Globus pallidus (tissue), 1 donor: Measurements from ENCODE around the gene IFI27L2.

Experiments used
- DNase-seq: peaks from one replicate; pipeline ENCODE4 v3.0.0-alpha.2; 2015; ENCODE audit warnings: low spot score

Gene IFI27L2

GRCh38 chr14:94152676-94153075 lies 23.3 kb upstream of the IFI27L2 start:
- DNase-seq = no peak

- DNase-seq = no peak
Observed at GRCh38 chr14:94145902-94146527, 16.6 kb upstream of the IFI27L2 start.

DNA sequence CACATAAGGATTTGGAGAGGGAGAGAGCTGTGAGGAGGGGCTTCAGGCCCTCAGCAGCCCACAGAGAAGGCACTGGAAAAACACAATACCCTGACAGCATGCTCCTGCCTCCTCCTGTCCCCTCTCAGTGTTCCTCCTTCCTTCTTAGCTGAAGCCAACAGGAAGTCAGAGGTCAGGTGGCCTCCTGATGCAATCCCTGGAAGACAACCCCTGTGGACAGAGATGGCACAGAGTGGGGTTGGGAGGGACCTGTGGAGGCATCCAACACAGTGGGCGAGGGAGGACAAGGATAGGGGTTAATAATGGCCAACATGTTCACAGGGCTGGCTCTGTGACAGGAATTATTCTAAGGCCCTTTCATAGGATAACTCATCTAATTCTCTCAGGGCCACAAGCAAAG lies 15.4 kb upstream of the IFI27L2 start:
- no peak for DNase-seq

DNA sequence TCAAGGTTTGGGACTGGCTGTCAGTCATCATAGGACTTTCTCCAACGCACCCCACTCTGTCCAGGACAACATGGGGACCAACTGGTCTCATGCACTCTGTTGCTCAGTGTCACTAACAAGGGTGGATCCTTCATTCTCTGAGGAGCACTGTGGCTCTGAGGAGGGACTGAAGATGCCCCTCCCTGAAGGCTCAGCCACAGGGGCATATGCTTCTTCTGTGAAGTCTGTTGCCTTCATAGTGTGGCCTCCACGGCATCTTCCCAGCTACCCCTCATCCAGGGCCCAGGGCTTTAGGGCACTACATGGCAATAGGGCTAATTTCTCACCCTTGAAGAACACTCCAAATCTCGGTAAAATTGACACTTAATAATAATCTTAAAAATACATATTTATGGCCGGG lies 14.3 kb upstream of the IFI27L2 start:
- DNase-seq = no peak

- DNase-seq = no peak
Observed at GRCh38 chr14:94143239-94143638, 13.8 kb upstream of the IFI27L2 start.

DNA sequence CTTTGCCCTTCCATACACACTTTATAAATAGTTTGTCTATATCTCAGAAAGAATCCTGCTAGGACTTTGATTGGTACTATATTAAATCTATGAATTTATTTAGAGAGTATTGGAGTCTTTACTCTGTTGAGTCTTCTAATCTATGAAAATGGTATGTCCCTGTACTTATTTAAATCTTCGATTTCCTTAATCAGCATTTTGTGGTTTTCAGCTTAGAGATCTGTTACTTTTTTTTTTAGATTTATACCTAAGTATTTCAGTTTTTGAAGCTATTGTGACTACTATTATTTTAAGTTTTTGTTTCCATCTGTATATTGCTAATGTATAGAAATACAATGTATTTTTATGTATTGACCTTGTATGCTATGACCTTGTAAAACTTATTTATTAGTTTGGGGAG lies 13.4 kb upstream of the IFI27L2 start:
- no peak for DNase-seq

DNA sequence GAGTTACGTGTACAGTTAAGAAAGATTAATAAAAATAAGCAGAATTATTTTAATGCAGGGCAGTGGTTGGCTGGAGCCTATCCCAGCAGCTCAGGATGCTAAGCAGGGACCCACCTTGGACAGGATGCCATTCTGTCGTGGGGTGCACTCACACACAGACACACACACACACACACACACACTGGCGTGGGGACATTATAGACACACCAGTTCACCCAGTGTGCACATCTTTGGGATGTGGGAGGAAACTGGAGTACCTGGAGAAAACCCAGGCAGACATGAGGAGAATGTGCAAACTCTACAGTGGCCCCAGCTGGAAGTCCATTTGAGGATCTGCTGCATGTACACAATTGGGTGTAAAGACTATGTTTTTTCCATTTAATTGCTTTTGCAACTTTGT lies 12.8 kb upstream of the IFI27L2 start:
- DNase-seq = no peak

GRCh38 chr14:94139421-94139820 lies 10.0 kb upstream of the IFI27L2 start:
- DNase-seq = no peak

DNA sequence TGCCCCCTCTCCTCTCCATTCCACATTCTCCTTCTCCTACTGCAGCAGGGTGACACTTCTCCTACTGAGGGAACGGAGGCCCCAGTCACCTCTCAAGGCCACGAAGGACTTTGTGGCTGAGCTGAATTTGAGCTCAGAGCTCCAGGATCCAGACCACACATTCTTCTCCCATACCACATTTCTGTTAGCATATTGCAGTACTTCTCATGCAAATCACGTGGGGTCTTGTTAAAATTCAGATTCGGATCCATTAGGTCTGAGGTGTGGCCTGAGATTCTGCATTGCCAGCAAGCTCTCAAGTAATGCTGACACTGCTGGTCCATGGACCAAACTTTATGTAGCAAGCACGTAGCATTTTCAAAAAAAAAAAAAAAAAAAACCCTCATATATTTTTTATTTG lies 9.6 kb upstream of the IFI27L2 start:
- DNase-seq = no peak

DNA sequence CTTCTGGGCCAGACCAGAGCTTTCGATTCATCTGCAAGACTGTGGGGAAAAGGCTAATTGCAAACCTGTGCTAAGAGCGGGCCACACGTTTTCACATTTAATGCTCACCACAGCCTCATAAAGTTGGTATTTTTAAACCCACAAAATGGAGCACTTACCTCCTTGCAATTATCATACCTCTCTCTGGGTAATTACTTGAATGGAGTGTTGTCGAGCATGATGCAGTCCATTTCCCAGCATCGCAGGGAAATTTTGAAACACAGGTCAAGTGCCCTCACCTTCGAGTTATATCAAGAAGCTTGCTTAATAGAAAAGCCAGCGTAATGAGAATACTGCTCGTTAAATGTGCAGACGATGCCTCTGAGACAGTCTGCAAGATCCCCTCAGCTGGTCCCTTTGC lies 8.8 kb upstream of the IFI27L2 start:
- DNase-seq = no peak

GRCh38 chr14:94136575-94137331 lies 7.3 kb upstream of the IFI27L2 start:
- DNase-seq = peak; percentile 82

DNA sequence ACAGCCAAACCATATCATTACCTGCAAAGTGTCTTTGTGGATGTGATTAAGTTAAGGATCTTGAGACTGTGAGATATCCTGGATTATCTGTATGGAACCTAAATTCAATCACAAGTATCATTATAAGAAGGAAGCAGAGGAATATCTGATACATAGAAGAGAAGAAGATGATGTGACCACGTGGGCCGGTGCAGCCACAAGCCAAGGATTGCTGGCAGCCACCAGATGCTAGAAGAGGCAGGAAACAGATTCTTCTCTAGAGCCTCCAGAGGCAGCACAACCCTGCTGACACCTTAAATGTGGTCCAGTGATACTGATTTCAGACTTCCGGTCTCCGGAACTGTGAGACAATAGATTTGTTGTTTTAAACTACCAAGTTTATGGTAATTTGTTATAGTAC lies 6.1 kb upstream of the IFI27L2 start:
- no peak for DNase-seq

- DNase-seq = peak; percentile 83
Observed at GRCh38 chr14:94132285-94132887, 3.0 kb upstream of the IFI27L2 start.

DNA sequence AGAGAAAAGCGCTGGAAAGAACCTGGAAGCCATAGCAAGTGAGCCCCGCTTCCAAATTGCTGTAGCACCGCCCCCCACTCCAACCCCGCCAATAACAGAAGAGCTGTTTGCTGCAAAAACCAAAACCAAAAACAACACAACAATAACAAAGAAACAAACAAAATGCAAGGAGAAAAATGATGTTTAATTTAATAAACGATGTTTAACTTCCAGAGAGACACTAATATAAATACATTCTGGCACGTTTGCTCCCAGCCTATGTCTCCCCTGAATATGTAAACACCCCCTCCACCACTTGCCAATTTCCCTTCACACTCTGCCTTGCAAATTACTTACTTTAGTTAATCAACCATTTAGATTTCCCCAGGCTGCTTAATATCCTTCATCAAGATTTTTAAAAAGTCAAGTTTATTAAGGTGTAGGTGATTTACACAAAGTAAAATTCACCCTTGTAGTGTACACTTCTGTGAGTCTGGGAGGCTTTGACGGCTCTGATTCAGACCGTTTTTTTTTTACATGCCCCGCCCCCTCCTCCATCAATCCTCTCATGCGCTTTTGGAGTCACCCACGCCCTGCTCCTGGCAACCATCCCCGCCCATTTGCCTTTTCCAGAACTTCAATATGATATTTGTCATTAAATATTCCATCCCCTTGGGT lies 482 bp upstream of the IFI27L2 start:
- DNase-seq = peak; percentile 70

GRCh38 chr14:94128216-94128839 lies 1.1 kb downstream of the IFI27L2 start:
- no peak for DNase-seq

GRCh38 chr14:94127330-94127729 lies 2.1 kb downstream of the IFI27L2 start:
- DNase-seq = no peak

GRCh38 chr14:94126800-94127199 lies 2.6 kb downstream of the IFI27L2 start:
- no peak for DNase-seq

DNA sequence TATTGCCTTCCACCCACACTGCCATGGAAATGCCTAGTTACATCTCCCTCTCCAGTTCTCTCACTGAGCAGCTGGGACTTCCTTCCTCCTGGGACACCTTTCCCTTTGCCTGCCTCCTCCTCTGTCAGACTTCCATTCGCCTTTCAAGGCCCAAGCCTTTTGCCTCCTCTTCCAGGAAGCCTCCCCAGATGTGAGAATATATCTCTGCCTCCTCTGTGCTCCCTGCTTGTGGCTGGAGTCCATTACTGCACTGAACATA lies 3.1 kb downstream of the IFI27L2 start:
- DNase-seq = no peak

DNA sequence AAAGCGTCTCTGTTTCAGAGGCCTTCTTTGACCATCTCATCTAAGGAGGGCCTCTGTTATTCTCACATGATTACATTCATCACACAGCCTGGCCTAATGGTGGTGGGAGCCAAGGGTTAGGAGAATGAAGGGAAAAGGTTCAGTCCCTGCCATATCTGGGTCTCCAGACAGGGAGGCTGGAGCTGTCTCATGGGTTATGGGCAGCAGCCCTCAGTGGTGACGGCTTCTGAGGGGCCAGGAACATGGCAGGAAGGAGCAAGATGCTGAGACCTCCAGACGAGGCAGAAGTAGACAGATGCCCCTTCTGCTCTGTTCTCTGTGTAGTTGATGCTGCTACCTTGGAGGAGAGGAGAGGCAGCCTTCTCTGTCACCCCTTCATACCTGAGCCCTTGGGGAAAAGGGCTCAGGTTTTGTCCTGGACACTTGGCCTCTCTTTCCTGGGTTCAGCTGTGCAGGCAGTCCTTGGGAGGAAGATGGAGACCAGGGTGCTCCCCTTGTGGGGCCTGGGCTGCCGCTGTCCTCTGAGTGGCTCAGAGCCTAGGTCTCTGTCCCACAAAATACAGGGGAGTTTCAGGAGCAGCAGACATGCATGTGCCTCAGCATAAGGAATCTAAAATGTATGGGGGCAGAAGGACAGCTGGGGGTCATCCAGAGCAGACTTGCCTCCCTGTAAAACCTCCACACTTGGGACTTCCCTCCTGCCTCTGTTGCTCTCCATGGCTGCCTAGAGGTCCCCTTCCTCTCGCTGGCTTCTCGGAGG lies 3.6 kb downstream of the IFI27L2 start:
- no peak for DNase-seq

- no peak for DNase-seq
Observed at GRCh38 chr14:94124582-94125377, 4.6 kb downstream of the IFI27L2 start.

DNA sequence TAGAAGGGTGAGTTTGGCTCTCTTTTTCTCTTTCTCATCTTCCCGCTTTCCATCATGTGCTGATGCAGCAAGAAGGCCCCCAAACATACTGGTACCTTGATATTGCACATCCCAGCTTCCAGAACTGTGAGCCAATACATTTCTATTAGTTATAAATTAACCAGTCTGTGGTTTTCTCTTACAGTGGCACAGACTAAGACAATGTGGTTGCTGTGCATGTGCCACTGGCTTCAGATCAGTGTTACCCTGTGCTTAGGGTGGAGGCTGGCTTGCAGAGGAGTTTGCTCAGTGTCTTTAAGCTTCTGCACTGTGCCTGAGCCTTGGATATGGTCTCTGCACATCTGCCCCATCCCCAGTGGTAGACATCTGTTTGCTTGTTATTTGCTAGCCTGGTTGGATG lies 5.5 kb downstream of the IFI27L2 start:
- DNase-seq = no peak
